ENCODE measurements around the gene RNF175.

- TF ChIP-seq, protein P1, sequence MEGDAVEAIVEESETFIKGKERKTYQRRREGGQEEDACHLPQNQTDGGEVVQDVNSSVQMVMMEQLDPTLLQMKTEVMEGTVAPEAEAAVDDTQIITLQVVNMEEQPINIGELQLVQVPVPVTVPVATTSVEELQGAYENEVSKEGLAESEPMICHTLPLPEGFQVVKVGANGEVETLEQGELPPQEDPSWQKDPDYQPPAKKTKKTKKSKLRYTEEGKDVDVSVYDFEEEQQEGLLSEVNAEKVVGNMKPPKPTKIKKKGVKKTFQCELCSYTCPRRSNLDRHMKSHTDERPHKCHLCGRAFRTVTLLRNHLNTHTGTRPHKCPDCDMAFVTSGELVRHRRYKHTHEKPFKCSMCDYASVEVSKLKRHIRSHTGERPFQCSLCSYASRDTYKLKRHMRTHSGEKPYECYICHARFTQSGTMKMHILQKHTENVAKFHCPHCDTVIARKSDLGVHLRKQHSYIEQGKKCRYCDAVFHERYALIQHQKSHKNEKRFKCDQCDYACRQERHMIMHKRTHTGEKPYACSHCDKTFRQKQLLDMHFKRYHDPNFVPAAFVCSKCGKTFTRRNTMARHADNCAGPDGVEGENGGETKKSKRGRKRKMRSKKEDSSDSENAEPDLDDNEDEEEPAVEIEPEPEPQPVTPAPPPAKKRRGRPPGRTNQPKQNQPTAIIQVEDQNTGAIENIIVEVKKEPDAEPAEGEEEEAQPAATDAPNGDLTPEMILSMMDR (IDR thresholded peaks at IDR 0.05; ENCODE audit: insufficient read depth, low read length, poor library complexity, severe bottlenecking) = no peak
- no peak for TF ChIP-seq EZH2phosphoT487 (conservative IDR thresholded peaks at IDR 0.05; ENCODE audit: low read length)
Observed at GRCh38 chr4:153778383-153778782, 18.6 kb upstream of the RNF175 start.

Measured in SU-DHL-6 (cell line).